ENCODE results near the gene KCNJ6.
A peak's percentile ranks its signal among the peaks of the same experiment; 100 is the strongest.

KCNJ6 gene

DNA sequence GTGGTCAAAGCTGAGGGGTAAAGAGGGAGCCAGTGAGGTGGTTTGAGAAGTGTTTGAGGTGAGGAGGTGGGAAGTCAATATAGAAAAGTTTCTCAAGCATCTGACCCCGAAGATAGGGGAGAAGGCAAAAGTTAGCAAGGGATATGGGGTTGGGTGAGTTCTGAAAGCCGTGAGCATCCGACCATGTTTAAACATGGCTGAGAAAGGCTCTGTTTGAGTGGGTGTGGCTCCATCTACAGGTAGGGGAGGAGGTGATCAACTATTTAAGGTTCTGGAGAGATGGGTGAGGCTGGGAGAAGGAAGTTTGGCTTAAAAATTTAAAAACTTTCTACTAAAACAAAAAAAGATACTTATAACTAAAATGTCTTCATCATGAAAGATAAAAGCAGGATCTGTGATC lies 273.8 kb downstream of the KCNJ6 start:
- no peak for DNase-seq (ENCODE audit: low spot score)

DNA sequence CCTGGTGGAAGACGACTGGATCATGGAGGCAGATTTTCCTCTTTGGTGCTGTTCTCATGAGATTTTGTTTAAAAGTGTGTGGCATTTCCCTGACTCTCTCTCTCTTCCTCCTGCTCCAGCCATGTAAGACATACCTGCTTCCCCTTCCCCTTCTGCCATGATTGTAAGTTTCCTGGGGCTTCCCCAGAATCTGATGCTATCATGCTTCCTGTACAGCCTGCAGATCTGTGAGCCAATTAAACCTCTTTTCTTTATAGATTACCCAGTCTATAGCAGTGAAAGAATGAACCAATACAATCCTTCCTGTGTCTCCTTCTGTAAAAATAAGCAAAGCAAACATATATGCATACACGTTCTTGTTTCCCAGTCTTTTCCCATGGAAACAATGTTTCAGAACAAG lies 276.5 kb downstream of the KCNJ6 start:
- no peak for DNase-seq (ENCODE audit: low spot score)

DNA sequence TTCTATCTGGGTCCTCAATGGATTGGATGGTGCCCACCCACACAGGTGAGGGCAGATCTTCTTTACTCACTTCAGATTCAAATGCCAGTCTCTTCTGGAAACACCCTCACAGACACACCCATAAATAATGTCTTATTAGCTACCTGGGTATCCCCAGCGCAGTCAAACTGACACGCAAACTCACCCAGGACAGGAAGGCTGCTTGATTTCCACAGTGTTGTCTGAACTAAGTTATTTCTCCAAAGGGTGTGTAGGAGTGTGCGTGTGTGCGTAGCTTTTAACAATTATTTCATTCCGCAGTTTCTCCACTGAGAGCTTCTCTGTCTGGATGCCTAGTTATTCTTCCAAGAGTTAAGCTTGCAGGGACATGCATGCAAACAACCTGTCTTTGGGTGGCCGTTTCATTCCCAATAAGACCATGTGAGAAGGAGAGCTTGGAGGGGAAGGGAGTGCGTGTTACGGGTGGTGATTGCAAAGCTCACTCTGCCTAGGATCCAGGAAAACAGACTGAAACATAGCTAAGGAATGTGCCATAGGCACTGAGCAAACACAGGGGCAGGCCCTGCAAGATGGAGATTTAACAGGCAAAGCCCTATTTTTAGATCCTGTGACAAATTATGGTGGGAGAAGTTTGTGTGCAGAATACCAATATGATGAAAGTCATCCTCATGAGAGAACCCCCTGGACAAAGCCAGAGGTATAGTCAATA lies 280.0 kb downstream of the KCNJ6 start:
- DNase-seq (ENCODE audit: low spot score) = no peak

DNA sequence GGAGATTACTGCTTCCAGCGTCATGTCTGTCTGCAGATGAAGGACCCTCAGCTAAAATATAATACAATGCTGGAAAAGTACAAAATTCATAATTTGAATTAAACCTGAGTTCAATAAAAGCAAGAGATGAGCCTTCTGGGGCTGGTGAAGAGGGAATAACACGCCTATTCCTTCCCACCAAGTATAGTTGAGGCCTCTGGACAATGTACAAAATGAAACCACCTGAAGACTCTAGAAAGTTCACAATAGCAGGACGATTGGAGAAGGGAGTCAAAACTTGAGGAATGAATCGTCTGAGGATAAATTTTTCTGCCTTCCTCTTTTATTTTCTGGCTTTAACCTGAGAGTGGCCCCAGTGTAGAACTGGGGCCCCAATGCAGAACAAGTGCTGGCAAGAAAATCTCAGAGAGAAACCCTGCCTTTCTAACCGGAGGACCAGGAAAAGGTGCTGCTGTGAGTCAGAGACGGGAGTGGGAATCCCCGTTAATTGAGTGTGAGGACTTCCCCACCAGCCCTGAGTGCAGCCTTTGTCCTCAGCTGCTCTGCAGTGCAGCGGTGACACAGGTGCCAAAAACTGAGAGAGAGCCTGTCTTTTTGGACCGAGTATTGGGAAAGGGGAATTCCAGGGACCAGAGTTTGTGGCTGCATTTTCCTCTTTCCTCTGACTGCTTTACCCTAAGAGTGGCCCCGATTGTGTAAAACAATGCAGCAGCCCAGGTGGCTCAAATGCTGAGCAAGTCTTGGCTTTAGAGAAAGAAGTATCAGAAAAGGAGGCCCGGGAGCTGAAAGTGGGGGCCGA lies 284.7 kb downstream of the KCNJ6 start:
- DNase-seq (ENCODE audit: low spot score) = no peak

DNA sequence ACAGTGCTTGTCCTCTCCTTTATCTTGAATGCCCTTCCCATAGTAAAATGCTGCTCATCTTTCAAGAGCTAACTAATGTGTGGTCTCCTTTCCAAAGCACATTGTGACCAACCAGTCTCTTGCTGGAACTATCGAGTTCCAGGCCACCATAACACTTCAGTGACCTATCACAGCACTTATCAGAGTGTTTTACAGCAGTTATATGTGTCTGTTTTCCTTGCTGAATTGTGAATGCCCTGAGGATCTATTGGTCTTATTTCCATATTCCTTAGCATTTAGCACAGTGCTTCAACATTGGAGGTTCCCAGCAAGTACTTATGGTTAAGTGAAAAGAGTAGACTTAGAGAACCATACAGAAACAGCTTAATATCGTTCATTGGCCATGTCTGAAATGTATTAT lies 285.4 kb downstream of the KCNJ6 start:
- no peak for DNase-seq (ENCODE audit: low spot score)

DNA sequence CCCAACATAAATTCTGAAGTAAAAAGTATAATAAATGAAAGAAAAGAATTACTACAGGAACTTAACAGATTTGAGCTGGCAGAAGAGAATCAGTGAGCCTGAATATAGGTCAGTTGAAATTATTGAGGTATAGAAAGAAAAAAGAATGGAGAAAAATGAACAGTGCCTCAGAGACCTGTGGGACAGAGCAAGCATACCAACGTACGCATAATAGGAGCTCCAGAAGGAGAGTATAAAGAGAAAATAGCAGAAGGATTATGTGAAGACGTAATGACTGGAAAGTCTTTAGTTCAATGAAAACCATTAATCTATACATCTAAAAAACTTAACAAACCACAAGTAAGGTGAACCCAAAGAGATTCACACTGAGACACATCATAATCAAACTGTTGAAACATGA lies 287.9 kb downstream of the KCNJ6 start:
- DNase-seq (ENCODE audit: low spot score) = no peak

DNA sequence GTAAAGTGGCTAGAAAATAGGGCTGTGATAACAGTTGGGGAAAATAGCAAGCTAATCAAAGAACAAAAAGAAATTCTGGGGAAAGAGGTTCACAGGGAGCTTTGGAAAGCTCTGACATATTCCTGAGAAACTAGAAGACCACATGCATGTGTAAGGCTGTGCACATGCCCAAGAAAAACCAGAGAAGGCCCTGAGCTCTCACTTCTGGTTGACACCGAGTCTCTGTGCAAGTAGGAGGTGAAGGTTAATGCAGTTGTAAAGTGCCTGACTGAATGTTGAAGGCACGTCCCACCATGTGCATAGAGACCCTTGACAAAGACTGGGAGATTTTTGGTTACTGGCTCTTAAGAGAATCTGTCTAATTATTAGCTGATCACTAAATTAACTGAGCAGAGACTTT lies 288.7 kb downstream of the KCNJ6 start:
- no peak for DNase-seq (ENCODE audit: low spot score)

DNA sequence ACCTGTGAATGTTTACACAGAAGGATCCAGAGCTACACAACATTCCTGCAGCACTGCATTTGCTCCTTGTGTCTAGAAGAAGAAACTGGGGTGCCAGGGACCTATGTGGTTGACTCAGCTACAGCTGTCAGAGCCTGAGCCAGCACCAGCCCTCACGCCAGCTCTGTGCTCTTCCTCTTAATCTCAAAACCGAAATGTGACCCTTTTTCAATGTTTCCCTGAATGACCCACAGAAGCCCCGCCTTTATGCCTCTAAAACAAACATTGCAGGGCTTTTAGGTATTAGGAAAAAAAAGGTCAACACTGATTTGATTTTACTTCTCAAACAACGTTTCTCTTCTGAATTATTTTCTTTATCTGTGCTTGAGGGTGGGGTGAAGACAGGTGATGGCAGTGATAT lies 289.2 kb downstream of the KCNJ6 start:
- DNase-seq (ENCODE audit: low spot score) = no peak

DNA sequence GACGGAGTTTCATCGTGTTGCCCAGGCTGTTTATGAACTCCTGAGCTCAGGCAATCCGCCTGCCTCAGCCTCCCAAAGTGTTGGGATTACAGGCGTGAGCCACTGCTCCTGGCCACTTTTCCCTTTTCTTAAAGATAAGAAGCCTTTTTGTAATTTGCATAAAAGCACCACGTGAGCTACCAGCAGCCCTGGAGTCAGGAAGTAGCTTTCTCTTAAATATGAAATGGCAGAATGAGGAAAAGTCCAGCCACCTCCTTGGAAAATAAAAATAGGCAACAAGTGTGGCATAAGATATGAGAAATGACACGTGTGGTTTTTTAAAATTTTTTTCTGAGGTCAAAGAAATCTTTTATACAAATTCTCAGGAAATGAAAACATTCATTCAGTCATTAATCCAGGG lies 289.9 kb downstream of the KCNJ6 start:
- no peak for DNase-seq (ENCODE audit: low spot score)

DNA sequence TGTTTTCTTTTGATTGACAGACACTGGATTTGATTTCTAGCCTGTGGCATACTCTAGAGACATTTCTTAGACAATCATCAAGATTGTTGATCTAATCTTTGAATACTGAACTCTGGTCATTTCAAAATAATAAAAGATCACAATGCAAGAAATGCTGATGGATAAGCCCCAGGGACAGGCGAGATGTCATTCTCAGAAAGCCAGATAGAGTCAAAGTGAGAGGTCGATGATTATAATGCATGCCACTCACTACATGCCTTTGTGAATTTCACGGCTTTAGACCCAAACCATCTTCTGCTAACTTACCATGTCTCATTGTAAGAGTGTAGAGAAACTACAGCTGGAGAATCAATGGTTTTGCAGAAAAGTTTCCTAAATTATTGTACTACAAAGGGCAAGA lies 292.6 kb downstream of the KCNJ6 start:
- no peak for DNase-seq (ENCODE audit: low spot score)

DNA sequence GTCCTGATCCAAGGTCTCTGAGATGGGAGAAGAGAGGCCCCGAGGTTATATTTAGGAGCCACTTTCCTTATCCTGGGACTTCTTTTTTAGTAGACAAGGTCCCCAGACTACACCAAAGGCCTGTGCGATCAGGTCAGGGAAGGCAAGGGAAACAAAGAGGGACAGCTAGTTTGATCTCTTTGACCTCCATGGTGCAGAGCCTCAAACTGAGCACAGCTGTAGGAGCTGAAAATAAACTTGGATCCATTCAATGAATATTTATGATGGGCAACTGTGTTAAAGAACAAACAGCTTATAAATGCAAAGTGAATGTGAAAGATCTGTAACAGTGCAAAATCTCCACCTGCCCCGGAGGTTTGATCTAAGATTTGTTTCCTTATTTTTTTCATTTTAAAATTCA lies 293.1 kb downstream of the KCNJ6 start:
- no peak for DNase-seq (ENCODE audit: low spot score)

DNA sequence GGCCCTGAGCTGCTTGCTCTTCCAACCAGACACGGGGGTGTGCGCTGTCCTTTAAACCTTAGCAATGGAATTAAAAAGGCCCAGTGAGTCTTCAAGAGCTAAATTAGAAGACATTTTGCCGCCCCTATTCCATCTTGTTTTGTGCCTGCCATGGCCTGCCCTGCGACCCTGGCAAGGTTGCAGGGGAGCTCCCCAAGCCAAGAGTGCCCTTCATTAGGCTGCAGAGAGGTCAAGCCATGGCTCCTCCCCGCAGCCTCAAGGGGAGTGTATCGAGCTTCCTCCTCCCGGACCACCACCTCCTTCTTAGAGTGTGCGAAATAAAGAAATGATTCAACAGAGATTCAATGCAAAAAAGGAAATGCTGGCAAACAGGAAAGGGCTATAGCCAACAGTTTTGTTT lies 293.5 kb downstream of the KCNJ6 start:
- DNase-seq (ENCODE audit: low spot score) = no peak

DNA sequence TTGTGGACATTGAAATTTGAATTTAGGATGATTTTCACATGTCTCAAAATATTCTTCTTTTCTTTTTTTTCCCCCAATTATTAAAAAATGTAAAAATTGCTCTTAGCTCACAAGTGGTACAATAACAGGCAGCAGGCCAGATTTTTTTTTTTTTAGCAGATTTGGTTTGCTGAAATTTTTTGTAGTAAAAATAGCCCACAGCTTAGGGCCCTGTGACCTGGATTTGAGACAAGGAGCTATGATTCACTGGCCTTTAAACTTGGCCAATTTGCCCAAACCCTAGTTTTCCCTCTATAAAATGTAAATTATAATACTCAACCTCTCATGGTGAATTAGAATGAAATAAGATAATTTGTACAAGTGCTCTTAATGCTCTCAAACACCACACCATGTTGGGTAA lies 295.9 kb downstream of the KCNJ6 start:
- no peak for DNase-seq (ENCODE audit: low spot score)

DNA sequence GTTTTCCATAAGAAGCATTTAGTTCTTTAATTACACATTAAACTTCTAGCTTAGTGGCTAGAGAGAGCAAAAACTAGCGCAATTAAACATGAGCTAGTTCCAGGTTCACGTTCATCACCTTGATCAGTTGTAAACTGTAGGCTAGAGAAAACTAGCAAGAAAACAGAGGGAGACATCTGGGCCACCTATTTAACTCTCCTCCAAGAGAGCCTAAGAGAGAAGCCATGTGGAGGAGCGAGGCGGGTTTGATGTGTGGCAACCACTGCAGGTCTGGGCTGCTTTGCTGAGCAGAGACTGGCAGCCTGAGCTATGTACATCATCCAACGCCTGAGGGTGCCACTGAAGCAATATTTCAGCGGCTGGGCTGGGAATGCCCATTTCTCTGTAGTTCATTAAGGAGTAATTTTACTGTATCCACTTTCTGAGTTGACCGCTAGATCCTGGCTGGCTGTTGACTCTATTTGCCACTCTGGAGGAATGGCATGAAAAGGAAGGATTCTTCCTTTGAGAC lies 296.7 kb downstream of the KCNJ6 start:
- DNase-seq (ENCODE audit: low spot score) = peak; percentile 9

DNA sequence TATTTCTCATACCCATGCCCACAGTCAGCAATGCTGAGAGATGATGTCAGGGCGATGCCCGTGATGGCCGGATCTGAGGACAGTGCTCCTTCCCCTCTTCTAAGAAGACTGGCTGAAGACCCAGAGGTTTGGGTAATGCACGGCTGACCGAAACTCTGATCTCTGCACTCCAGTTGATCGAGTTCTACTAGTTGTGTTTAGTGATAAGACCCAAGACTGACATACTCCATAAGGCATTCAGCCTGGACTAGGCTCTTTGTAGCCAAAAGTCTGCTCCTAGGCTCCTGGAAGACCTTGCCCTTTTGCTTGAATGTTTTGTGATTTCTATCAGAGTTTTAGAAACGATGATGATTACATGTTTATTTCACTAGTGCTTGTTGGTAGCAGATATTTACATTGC lies 298.2 kb downstream of the KCNJ6 start:
- no peak for DNase-seq (ENCODE audit: low spot score)

DNA sequence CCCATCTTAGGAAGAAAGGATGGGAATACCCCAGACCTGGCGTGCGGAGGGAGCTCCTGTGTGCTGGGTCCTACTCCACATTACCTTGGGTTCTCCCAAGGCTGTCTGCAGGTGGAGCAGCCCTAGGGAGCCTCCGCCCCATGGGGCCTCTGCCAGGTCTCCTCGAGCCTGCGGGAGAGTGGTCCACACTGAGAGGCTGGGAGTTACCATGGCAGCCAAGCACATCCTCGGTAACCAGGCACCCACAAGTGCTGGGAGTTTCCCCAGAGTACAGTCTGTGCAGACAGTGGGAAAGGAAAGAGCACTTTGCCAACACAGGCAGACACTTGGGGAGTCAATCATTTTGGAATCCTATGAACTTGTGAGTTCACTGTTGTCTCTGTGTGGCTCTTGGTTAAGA lies 300.3 kb downstream of the KCNJ6 start:
- DNase-seq (ENCODE audit: low spot score) = peak; percentile 23

DNA sequence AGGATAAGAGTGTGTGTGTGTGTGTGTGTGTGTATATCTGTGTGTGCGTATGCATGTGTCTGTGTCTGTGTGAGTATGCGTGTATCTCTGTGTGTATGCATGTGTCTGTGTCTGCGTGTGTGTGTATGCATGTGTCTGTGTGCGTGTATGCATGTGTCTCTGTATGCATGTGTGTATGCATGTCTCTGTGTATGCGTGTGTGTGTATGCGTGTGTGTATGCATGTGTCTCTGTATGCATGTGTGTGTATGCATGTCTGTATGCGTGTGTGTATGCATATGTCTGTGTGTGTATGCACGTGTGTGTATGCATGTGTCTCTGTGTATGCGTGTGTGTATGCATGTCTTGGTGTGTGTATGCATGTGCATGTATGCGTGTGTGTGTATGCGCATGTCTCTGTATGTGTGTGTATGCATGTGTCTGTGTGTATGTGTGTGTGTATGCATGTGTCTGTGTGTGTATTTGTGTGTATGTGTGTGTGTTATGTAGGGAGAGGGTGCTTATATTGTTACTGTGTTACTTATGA lies 301.8 kb downstream of the KCNJ6 start:
- DNase-seq (ENCODE audit: low spot score) = no peak

DNA sequence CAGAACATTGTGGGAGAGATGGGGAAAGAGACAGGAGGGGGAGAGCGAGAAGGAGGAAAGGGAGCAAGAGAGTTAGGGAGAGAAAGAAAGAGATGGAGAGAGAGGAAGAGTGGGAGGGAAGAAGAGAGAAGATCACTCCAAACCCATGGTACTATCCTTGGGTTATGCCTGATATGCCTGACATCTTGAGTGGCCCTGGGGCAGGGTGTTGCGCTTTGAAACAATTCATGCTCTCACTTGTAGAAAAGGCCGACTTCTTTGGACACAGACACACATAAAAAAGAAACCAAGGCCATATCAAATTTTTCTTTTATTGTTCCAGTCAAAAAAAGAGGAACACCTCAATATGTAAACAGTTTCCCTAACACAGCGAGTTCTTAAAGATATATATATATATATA lies 309.2 kb downstream of the KCNJ6 start:
- no peak for DNase-seq (ENCODE audit: low spot score)

DNA sequence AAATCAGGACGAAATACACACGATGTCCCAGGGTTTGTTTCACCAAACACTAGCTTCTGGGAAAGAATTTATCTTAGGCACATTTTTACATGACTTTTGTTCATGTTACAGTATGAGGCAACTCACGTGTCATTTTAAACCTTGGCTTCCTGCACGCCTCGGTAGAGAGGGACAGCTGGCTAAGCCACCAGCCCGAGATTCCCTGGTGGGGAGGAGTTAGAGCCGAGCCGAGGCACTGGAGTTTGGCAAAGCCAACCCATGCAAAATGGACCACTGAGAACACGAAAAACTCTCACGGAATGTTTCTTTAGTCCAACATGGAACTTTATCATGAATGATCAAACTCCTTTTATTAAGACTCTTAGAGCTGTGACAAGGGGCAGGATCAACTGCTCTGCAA lies 309.7 kb downstream of the KCNJ6 start:
- no peak for DNase-seq (ENCODE audit: low spot score)

DNA sequence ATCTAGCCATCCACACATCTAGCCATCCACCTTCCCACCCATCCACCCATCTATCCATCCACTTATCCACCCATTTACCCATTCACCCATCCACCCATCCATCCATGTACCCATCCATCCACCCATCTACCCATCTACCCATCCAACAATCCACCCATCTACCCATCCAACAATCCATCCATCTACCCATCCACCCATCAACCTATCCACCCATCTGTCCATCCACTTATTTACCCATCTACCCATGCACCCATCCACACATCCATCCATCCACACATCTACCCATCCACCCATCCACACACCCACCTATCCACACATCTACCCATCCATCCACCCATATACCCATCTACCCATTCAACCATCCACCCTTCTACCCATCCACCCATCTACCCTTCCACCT lies 311.3 kb downstream of the KCNJ6 start:
- no peak for DNase-seq (ENCODE audit: low spot score)

DNA sequence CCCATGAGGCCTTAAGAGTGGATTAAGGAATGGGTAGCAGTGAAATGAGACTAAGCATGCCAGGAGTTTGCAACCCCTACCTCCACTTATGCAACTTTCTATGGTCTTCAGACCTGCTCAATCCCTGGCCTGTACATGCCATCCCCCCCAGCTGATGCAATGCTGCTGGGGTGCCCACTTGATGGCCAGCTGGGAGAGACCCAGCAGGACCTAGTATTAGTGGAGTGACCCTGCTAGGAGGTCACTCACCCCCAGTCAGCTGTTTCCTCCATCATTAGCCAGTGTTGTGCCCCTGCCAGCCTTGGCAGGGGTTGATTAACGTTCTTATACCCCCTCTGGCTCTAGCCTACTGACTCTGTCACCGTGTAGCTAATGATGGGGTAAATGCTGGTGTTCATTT lies 313.1 kb downstream of the KCNJ6 start:
- DNase-seq (ENCODE audit: low spot score) = no peak

DNA sequence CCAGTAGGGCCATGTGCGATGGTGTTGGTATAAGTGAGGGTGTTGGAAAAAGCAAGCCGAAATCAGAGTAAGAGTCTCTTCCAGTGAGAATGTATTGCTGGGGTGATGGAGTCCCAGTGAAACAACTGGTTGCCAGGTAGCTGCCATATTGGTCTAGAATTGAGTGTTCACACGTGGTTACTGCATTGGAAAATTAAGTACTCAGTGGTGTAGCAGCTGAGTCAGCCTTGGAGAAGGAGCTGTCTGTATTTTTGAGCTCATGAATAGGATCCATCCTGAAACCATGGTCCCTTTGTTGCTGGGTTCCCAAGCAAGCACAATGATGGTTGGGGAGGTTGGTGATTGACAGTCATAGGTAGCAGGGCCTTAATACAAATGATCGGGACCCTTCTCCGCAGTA lies 314.3 kb downstream of the KCNJ6 start:
- DNase-seq (ENCODE audit: low spot score) = no peak

DNA sequence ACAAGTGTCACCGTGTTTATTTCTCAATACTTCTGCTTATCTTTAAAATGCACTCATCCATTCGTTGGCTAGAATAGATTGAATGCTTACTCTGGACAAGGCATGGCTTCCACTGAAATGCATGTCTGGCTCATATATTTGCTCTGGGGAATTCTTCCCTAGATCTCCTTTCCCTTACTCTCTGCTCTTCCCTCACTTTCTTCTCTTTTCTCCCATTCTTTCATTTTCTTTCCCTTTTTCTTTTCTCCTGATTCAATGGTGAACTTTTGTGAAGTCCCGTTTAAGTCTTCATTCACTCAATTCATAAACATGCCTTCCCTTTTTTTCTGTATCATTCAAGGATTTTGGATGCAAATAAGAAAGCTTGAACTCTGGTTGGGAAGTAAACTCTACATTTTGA lies 315.2 kb downstream of the KCNJ6 start:
- no peak for DNase-seq (ENCODE audit: low spot score)

All from Ammon's horn (tissue), 1 donor.